Mucosa of descending colon (tissue), 3 donors: ENCODE data around the gene RAPGEF5. TPM values are rescaled to one million over a fixed set of nuclear protein-coding genes. Genes with fewer than 3 reads are reported as not detected.

ENCODE experiments used
- ATAC-seq: fragments of 200-7000 bp; cut with Tn5 transposase; one replicate; pipeline ENCODE4 v1.9.1; 2020; ENCODE audit warnings: mild to moderate bottlenecking, moderate library complexity
- DNase-seq, 3 donors: peaks; one replicate each; pipeline ENCODE4 v3.0.0-alpha.2; 2020
- H3K36me3 ChIP-seq: fragments of 200-600 bp; one replicate; pipeline ENCODE4 v1.8.0; 2021; ENCODE audit warnings: low read depth, mild to moderate bottlenecking
- H3K4me1 ChIP-seq: fragments of 200-600 bp; one replicate; pipeline ENCODE4 v1.8.0; 2021; ENCODE audit warnings: low read depth, mild to moderate bottlenecking
- H3K4me3 ChIP-seq: fragments of 200-600 bp; one replicate; pipeline ENCODE4 v1.8.0; 2021; ENCODE audit warnings: mild to moderate bottlenecking
- H3K9me3 ChIP-seq: fragments of 200-600 bp; one replicate; pipeline ENCODE4 v1.8.0; 2021; ENCODE audit warnings: mild to moderate bottlenecking
- intact Hi-C, 2 donors: fragments of 100-400 bp; cut with DNase I in 1 of 2; cut with micrococcal nuclease in 1 of 2; formaldehyde crosslinking; loops; one replicate each; pipeline versions ENCODE4 v1.11.0 to v1.11.1; 2022; cut with DNase I, micrococcal nuclease
- total RNA-seq, 3 donors: library from RNA; stranded (reverse); fragmentation: NEBNext Ultra II Directional in 2 of 3; extraction: Animal tissue kit (Norgen Biotek cat#: 25700) in 2 of 3; gene quantifications; one replicate each; pipeline versions ENCODE4 v1.2.1 to v1.2.4, GENCODE V29; 2021 to 2023
- TF ChIP-seq, protein P1 (sequence below): fragments of 200-600 bp; IDR thresholded peaks from one replicate; pipeline ENCODE4 v1.8.0; 2022; ENCODE audit warnings: antibody characterized with exemption, mild to moderate bottlenecking
- donor health status: DM: no; HTN: no; CAD: no; lungs with moderate emphysema.
- donor health status: DM: no; HTN: no; CAD: no.
- donor health status: DM: no; HTN: yes; CAD: no.

Gene RAPGEF5
- total RNA-seq, 3 donors from 2014 or later = 34.7 to 87.8 (median 59.5) TPM

DNA sequence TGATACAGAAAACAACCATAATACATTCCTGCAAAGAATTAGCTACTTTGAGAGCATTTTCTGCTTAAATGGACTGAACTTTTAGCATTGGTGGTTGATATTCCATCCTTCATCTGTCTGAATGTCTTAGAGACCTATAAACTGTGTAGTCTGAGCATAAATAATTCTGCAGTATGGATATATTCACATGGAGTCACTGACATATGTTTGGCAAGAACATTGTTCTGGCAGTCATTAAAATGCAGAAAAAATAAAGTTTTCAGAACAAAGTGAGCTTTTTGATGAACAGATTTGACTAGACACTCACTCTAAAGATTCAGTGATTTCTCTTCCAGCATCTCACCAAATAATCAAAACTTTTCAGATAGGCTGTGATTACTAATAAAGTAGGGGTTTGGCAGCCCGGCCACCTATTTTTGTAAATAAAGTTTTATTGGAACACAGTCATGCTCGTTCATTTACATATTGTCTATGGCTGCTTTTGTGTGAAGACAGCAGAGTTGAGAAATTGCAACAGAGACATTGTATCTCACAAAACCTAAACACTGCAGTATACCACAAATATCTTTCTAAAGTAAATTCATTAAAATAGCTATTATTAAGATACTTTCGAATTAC, 44.1 kb upstream of the RAPGEF5 start:
- intact Hi-C loops = no loop called here
- H3K36me3 ChIP-seq = no peaks in the 10 kb centered on the region
- no peak overlapping the region for H3K4me3 ChIP-seq
- no peak for ATAC-seq
- no peaks in the 10 kb centered on the region for H3K4me1 ChIP-seq
- no peaks in the 10 kb centered on the region for H3K9me3 ChIP-seq
- TF ChIP-seq, protein P1, sequence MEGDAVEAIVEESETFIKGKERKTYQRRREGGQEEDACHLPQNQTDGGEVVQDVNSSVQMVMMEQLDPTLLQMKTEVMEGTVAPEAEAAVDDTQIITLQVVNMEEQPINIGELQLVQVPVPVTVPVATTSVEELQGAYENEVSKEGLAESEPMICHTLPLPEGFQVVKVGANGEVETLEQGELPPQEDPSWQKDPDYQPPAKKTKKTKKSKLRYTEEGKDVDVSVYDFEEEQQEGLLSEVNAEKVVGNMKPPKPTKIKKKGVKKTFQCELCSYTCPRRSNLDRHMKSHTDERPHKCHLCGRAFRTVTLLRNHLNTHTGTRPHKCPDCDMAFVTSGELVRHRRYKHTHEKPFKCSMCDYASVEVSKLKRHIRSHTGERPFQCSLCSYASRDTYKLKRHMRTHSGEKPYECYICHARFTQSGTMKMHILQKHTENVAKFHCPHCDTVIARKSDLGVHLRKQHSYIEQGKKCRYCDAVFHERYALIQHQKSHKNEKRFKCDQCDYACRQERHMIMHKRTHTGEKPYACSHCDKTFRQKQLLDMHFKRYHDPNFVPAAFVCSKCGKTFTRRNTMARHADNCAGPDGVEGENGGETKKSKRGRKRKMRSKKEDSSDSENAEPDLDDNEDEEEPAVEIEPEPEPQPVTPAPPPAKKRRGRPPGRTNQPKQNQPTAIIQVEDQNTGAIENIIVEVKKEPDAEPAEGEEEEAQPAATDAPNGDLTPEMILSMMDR = no peak
- DNase-seq = no peak

DNA sequence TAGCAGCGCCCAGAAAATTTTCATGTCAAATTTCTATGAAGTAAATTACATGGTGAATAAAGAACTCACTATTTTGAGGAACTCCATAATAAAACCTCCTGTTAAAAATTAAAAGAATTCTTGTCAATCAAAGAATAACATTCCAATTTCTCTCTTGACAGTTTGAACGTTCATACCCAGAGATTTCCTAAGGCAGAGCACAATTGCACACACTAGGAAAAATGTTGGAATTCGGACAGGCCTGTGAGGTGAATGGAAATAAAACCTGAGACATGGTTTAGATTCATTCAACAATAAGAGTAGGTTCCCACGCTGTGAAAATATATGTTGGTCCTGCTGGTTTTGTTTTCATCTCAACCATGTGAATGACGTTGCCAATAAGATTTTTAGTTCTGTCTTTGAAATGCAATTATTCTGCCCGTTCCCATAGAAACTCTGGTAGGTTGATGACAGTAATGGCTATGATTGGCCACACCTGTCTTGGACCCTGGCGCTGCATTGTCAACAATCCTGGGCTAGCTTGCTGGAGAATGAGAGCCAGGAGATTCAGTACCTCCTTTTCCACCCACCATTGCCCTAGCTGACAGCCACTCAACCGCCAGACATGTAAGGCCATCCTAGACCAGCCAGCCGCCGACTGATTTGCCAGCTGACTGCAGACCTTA, 43.3 kb upstream of the RAPGEF5 start:
- intact Hi-C loops = no loop called here

DNA sequence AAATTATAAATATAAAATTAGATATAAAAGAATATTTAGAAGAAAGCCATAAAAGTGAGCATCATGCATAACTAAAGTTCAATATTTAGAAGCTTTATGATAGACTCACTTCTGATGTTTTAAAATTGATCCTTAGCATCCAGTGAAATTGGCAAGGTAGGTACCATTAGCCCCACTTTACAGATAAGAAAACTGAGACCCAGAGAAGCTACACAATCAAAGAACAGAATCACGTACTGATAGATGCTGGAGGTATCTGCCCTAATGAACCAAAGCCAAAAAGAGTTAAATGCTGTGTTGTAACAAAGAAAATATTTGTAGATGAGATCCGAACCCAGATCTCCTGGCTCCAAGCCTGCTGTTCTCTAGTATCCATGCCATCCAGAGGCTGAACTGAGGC, 42.6 kb upstream of the RAPGEF5 start:
- TF ChIP-seq, protein P1 = no peak
- no peak for ATAC-seq
- no peaks in the 10 kb centered on the region for H3K4me1 ChIP-seq
- no peak for DNase-seq
- H3K4me3 ChIP-seq = no peak overlapping the region
- H3K36me3 ChIP-seq = no peaks in the 10 kb centered on the region
- intact Hi-C loops = no loop called here
- H3K9me3 ChIP-seq = no peaks in the 10 kb centered on the region

More for the DNA sequence above, 43.3 kb upstream of the RAPGEF5 start:
- no peaks in the 10 kb centered on the region for H3K4me1 ChIP-seq
- no peaks in the 10 kb centered on the region for H3K9me3 ChIP-seq
- no peaks in the 10 kb centered on the region for H3K36me3 ChIP-seq
- H3K4me3 ChIP-seq = no peak overlapping the region
- no peak for DNase-seq
- TF ChIP-seq, protein P1 = no peak
- ATAC-seq = no peak

DNA sequence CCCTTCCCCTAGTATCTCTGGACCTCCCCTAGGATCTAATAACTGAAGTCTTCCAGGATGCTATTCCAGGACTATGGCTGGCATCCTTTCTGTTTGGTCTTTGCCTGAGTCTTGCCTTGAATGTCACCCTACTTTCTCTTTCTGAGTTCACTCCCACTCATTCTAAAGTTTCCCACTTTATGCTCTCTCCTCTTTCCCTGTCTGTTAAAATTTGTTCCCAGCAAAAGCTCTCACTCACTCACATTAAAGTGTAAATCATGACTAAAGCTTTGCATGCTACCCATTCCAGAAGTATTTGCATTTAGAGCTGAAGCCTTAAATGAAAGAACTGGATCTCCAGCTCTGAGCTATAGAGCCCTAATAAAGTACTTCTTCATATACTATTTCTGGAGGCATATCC, 42.1 kb upstream of the RAPGEF5 start:
- DNase-seq = no peak
- no peak for ATAC-seq
- no peaks in the 10 kb centered on the region for H3K9me3 ChIP-seq
- H3K36me3 ChIP-seq = no peaks in the 10 kb centered on the region
- intact Hi-C loops = no loop called here
- TF ChIP-seq, protein P1 = no peak
- no peak overlapping the region for H3K4me3 ChIP-seq
- no peaks in the 10 kb centered on the region for H3K4me1 ChIP-seq

DNA sequence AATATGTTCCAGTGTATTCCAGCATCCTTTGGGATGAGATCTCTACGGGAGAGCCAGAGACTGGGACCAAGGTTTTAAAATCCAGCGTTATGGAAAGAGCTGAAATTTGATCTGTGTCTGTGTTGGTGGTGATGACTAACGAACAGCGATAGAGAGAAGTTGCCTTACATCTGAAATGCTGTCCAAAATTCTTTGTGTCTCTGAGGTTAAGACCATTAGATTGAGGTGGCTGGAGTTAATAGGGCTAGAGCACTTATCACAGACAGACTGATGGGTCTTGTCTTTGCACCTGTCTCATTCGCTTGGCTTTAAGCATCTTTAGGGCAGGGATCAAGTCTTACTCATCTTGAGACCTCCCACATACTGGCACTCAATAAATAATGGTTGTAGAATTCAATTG, 41.0 kb upstream of the RAPGEF5 start:
- intact Hi-C loops = no loop called here
- DNase-seq (no peak), ATAC-seq (no peak)
- no peak overlapping the region for H3K4me3 ChIP-seq
- no peaks in the 10 kb centered on the region for H3K4me1 ChIP-seq
- TF ChIP-seq, protein P1 = no peak
- H3K9me3 ChIP-seq = no peaks in the 10 kb centered on the region
- H3K36me3 ChIP-seq = no peaks in the 10 kb centered on the region
